Mucosa of rectum (tissue), 2 donors: ENCODE data around the gene TXNRD2.
A peak's percentile ranks its signal among the peaks of the same experiment; 100 is the strongest.

Experiments
- H3K27ac ChIP-seq, 2 donors: one replicate each; pipeline ENCODE4 v1.7.0; 2013; ENCODE audit warnings: inconsistent platforms in 2 of 2, low read depth in 2 of 2, low read length in 2 of 2
- H3K27me3 ChIP-seq, 2 donors: one replicate each; pipeline ENCODE4 v1.7.0; 2013; ENCODE audit warnings: low read length in 2 of 2; ENCODE audit not compliant: control insufficient read depth in 2 of 2, insufficient read depth in 2 of 2
- H3K36me3 ChIP-seq, 2 donors: one replicate each; pipeline ENCODE4 v1.7.0; 2013; ENCODE audit warnings: low read length in 2 of 2; ENCODE audit not compliant: control insufficient read depth in 2 of 2, insufficient read depth in 2 of 2
- H3K4me1 ChIP-seq, 2 donors: one replicate each; pipeline ENCODE4 v1.7.0; 2013; ENCODE audit warnings: low read length in 2 of 2, mild to moderate bottlenecking in 1 of 2; ENCODE audit not compliant: control insufficient read depth in 2 of 2, insufficient read depth in 2 of 2
- H3K4me3 ChIP-seq, 2 donors: one replicate each; pipeline ENCODE4 v1.7.0; 2013; ENCODE audit warnings: low read length in 2 of 2
- H3K9ac ChIP-seq, 2 donors: one replicate each; pipeline ENCODE4 v1.7.0; 2013; ENCODE audit warnings: low read length in 2 of 2, low read depth in 1 of 2, mild to moderate bottlenecking in 1 of 2
- H3K9me3 ChIP-seq, 2 donors: one replicate each; pipeline ENCODE4 v1.7.0; 2013; ENCODE audit warnings: low read length in 2 of 2; ENCODE audit not compliant: control insufficient read depth in 2 of 2
- donor health status: healthy.
- donor health status: Normal muscosa, but diverticular disease.

TXNRD2 gene

GRCh38 chr22:19873138-19873959 lies 68.3 kb downstream of the TXNRD2 start:
- H3K27me3 ChIP-seq, result no peaks in the 10 kb centered on the region
- peak overlapping the region; percentile 28 to 72 for H3K27ac ChIP-seq
- H3K4me3 ChIP-seq, result no peak overlapping the region
- no peaks in the 10 kb centered on the region for H3K9me3 ChIP-seq
- H3K9ac ChIP-seq, result peak overlapping the region in 1 of 2 donors; percentile 40
- H3K36me3 ChIP-seq, result no peaks in the 10 kb centered on the region
- H3K4me1 ChIP-seq, result peaks cover 39 to 40% of the 10 kb centered on the region in 2 donors

- Histone ChIP-seq H3K4me1 (peaks cover 39 to 41% of the 10 kb centered on the region in 2 donors), H3K4me3 (no peak overlapping the region)
Observed at GRCh38 chr22:19872779-19873137, 68.9 kb downstream of the TXNRD2 start.

GRCh38 chr22:19871845-19872778 lies 69.5 kb downstream of the TXNRD2 start:
- Histone ChIP-seq H3K27ac (no peak overlapping the region), H3K4me1 (peaks cover 39 to 41% of the 10 kb centered on the region in 2 donors), H3K4me3 (no peak overlapping the region), H3K9ac (peak overlapping the region in 1 of 2 donors; percentile 32), H3K27me3 (no peaks in the 10 kb centered on the region), H3K36me3 (no peaks in the 10 kb centered on the region), H3K9me3 (no peaks in the 10 kb centered on the region)

More at GRCh38 chr22:19872779-19873137, 68.9 kb downstream of the TXNRD2 start:
- Histone ChIP-seq H3K27me3 (no peaks in the 10 kb centered on the region), H3K9me3 (no peaks in the 10 kb centered on the region), H3K9ac (peak overlapping the region in 1 of 2 donors; percentile 32), H3K27ac (peak overlapping the region in 1 of 2 donors; percentile 72), H3K36me3 (no peaks in the 10 kb centered on the region)

GRCh38 chr22:19871023-19871844 lies 70.4 kb downstream of the TXNRD2 start:
- no peak overlapping the region for H3K9ac ChIP-seq
- peaks cover 38 to 41% of the 10 kb centered on the region in 2 donors for H3K4me1 ChIP-seq
- H3K27ac ChIP-seq, result no peak overlapping the region
- no peaks in the 10 kb centered on the region for H3K9me3 ChIP-seq
- H3K36me3 ChIP-seq, result no peaks in the 10 kb centered on the region
- no peak overlapping the region for H3K4me3 ChIP-seq
- H3K27me3 ChIP-seq, result no peaks in the 10 kb centered on the region

GRCh38 chr22:19870153-19871022 lies 71.2 kb downstream of the TXNRD2 start:
- H3K27me3 ChIP-seq, result no peaks in the 10 kb centered on the region
- H3K27ac ChIP-seq, result no peak overlapping the region
- no peaks in the 10 kb centered on the region for H3K36me3 ChIP-seq
- H3K9me3 ChIP-seq, result no peaks in the 10 kb centered on the region
- no peak overlapping the region for H3K9ac ChIP-seq
- H3K4me1 ChIP-seq, result peaks cover 32 to 34% of the 10 kb centered on the region in 2 donors
- no peak overlapping the region for H3K4me3 ChIP-seq

GRCh38 chr22:19869497-19870152 lies 72.0 kb downstream of the TXNRD2 start:
- Histone ChIP-seq H3K27me3 (no peaks in the 10 kb centered on the region), H3K36me3 (no peaks in the 10 kb centered on the region), H3K4me3 (no peak overlapping the region), H3K9me3 (no peaks in the 10 kb centered on the region), H3K27ac (no peak overlapping the region), H3K4me1 (peaks cover 25 to 27% of the 10 kb centered on the region in 2 donors), H3K9ac (no peak overlapping the region)

GRCh38 chr22:19868773-19869471 lies 72.7 kb downstream of the TXNRD2 start:
- no peak overlapping the region for H3K27ac ChIP-seq
- H3K27me3 ChIP-seq, result no peaks in the 10 kb centered on the region
- no peaks in the 10 kb centered on the region for H3K9me3 ChIP-seq
- peaks cover 19 to 20% of the 10 kb centered on the region in 2 donors for H3K4me1 ChIP-seq
- H3K9ac ChIP-seq, result no peak overlapping the region
- no peak overlapping the region for H3K4me3 ChIP-seq
- H3K36me3 ChIP-seq, result no peaks in the 10 kb centered on the region

- Histone ChIP-seq H3K36me3 (no peaks in the 10 kb centered on the region), H3K27ac (no peak overlapping the region)
Observed at GRCh38 chr22:19868333-19868732, 73.3 kb downstream of the TXNRD2 start.

More at GRCh38 chr22:19868333-19868732, 73.3 kb downstream of the TXNRD2 start:
- no peak overlapping the region for H3K9ac ChIP-seq
- peaks cover 13 to 16% of the 10 kb centered on the region in 2 donors for H3K4me1 ChIP-seq
- H3K27me3 ChIP-seq, result no peaks in the 10 kb centered on the region
- no peaks in the 10 kb centered on the region for H3K9me3 ChIP-seq
- no peak overlapping the region for H3K4me3 ChIP-seq
